ENCODE data around the gene SBK2. TPM values are rescaled to one million over a fixed set of nuclear protein-coding genes. Genes with fewer than 3 reads are reported as not detected.

SBK2 gene
- total RNA-seq, 1 donor from 2014 or later: 0.75 TPM

DNA sequence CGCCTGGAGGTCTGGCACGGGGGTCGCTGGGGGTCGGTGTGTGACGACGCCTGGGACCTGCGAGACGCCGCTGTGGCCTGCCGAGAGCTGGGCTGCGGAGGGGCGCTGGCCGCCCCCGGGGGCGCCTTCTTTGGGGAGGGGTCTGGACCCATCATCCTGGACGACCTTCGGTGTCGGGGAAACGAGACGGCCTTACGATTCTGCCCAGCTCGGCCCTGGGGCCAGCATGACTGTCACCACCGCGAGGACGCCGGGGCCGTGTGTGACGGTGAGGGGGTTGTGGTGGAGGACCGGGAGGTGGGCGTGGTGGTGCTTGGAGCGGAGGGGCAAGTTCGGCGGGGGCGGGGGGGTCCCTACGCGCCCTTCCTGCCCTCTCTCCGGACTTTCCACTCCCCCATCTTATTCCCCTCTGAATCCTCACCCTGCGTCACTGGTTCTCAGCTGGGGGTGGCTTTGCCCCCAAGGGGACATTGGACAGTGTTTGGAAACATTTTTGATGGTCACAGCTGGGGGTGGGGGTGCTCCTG is 43.2 kb downstream of the SBK2 start:
- H3K27me3 Mint-ChIP-seq: peaks cover 7% of the 10 kb centered on the region

GRCh38 chr19:55493052-55493644 is 43.8 kb downstream of the SBK2 start:
- Mint-ChIP-seq H3K36me3 (no peaks in the 10 kb centered on the region), H3K27ac (no peak overlapping the region), H3K9me3 (no peaks in the 10 kb centered on the region), H3K4me1 (ENCODE audit: unreplicated experiment) (peaks cover 12% of the 10 kb centered on the region), H3K4me3 (no peak overlapping the region), H3K27me3 (peaks cover 6% of the 10 kb centered on the region)
- DNase-seq (ENCODE audit: extremely low spot score, unreplicated experiment): no peak
- TF ChIP-seq CTCF (conservative IDR thresholded peaks at IDR 0.05): no peak

More for the DNA sequence above, 43.2 kb downstream of the SBK2 start:
- Mint-ChIP-seq H3K27ac (no peak overlapping the region), H3K36me3 (no peaks in the 10 kb centered on the region), H3K4me3 (no peak overlapping the region), H3K4me1 (ENCODE audit: unreplicated experiment) (peaks cover 12% of the 10 kb centered on the region), H3K9me3 (no peaks in the 10 kb centered on the region)
- no peak for TF ChIP-seq CTCF (conservative IDR thresholded peaks at IDR 0.05)
- no peak for DNase-seq (ENCODE audit: extremely low spot score, unreplicated experiment)

GRCh38 chr19:55492362-55492944 is 44.5 kb downstream of the SBK2 start:
- Mint-ChIP-seq H3K9me3 (no peaks in the 10 kb centered on the region), H3K4me3 (no peak overlapping the region), H3K27ac (no peak overlapping the region), H3K27me3 (peaks cover 6% of the 10 kb centered on the region), H3K36me3 (no peaks in the 10 kb centered on the region), H3K4me1 (ENCODE audit: unreplicated experiment) (peaks cover 15% of the 10 kb centered on the region)
- no peak for DNase-seq (ENCODE audit: extremely low spot score, unreplicated experiment)
- no peak for TF ChIP-seq CTCF (conservative IDR thresholded peaks at IDR 0.05)

DNA sequence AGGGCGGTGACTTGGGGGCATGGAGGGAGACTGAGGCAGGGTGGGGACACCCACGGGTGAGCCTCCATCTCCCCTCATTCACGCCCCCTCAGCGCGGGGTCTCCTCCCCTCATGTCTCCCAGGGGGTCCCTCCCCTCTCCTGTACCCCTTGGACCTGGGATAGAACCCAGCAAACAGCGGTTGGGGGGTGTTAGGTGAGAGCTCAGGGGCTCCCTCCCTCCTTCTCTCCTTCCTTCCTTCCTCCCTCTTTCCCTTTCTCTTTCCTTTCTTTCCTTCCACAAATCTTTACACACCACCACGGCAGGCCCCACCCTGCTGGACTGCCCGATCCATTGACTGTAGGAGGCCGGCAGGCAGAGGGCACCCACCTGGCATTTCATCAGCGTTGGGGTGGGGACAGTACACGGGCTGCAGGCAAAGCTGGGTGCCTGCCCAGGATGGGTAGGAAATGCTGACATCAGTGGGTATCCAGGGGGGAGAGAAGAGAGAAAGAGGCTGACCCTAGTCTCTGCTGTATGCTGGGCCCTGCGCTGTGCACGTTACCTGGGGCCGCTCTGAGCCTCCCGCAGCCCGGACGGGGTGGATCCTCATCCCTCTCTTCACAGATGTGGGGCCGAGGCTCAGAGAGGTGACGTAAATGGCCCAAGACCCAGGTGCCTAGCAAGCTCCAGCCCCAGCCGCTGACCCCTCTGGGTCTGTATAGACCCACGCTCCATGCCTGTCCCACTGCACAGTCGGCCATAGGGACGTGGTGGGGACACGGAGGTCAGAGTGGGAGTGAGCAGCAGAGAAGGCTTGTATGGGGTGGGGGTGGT is 45.2 kb downstream of the SBK2 start:
- no peak for DNase-seq (ENCODE audit: extremely low spot score, unreplicated experiment)
- H3K4me1 Mint-ChIP-seq (ENCODE audit: unreplicated experiment): peaks cover 21% of the 10 kb centered on the region
- H3K27me3 Mint-ChIP-seq: peaks cover 6% of the 10 kb centered on the region
- H3K36me3 Mint-ChIP-seq: no peaks in the 10 kb centered on the region
- TF ChIP-seq CTCF (conservative IDR thresholded peaks at IDR 0.05): no peak
- no peaks in the 10 kb centered on the region for H3K9me3 Mint-ChIP-seq
- no peak overlapping the region for H3K4me3 Mint-ChIP-seq
- no peak overlapping the region for H3K27ac Mint-ChIP-seq

DNA sequence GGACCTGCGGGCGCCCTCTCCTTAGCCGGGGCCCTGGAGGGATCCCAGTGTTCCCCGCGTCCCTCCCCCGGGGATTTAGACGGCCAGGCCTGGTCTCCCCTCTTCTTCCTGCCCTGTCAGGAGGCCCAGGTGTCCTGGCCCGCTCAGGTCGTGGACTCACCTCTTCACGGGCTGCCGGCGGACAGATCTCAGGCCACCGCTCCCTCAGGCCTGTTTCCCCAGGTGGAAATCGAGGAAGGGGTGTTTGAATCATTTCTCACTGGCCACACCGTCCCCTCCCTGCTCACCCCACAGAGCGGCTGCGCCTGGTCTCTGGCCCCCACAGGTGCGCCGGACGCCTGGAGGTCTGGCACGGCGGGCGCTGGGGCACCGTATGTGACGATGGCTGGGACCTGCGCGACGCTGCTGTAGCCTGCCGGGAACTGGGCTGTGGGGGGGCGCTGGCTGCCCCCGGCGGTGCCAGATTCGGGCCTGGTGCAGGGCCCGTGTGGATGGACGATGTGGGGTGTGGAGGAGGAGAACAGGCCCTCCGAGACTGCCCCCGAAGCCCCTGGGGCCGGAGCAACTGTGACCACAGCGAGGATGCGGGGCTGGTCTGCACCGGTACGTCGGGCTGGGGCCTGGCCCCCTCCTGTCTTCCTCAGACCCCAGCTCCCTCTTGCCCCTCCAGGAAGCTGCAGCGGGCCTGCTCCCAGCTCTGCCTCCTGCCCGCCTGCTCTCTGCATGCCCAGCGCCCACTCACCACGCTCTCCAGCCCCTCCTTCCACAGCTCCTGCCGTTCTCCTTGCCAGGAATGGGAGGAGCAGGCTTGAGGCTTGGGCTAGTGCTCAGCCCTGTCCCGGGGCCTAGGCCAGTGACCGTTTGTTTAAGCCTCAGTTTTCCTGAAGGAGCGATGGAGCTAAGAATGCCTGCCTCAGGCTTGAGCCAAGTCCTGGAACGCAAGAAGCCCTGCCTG is 46.2 kb downstream of the SBK2 start:
- Mint-ChIP-seq H3K27ac (no peak overlapping the region), H3K36me3 (no peaks in the 10 kb centered on the region), H3K4me3 (no peak overlapping the region), H3K27me3 (peaks cover 3% of the 10 kb centered on the region), H3K4me1 (ENCODE audit: unreplicated experiment) (peaks cover 21% of the 10 kb centered on the region), H3K9me3 (no peaks in the 10 kb centered on the region)
- DNase-seq (ENCODE audit: extremely low spot score, unreplicated experiment): no peak
- no peak for TF ChIP-seq CTCF (conservative IDR thresholded peaks at IDR 0.05)
